ENCODE measurements around the gene PLD4.

Gene PLD4

DNA sequence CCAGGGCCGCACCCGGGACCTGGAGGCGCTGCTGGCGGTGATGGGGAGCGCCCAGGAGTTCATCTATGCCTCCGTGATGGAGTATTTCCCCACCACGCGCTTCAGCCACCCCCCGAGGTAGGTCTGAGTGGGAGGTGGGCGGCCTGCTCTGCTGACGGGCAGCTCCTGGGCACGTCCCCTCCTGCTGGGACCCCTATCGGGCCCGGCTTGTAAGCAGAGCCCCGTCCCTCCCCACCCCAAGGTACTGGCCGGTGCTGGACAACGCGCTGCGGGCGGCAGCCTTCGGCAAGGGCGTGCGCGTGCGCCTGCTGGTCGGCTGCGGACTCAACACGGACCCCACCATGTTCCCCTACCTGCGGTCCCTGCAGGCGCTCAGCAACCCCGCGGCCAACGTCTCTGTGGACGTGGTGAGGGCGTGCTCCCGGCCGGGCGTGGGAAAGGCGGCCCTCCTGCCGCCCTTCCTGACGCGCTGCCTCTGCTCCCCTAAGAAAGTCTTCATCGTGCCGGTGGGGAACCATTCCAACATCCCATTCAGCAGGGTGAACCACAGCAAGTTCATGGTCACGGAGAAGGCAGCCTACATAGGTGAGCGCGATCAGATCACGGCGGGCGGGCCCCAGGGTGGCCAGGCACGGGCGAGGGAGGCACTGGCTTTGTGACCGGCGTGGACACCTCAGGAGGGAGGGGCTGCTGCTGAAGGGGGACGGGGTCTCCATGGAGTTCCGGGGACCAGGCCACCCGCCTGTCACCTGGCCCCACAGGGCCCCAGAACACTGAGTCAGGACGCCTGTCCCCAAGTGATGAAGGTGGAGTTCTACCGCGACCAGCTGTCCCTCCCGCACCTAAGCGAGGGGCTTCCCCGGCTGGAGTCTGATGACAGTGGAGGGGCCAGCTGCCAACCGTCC is 7.3 kb downstream of the PLD4 start:
- TF ChIP-seq, protein P1, sequence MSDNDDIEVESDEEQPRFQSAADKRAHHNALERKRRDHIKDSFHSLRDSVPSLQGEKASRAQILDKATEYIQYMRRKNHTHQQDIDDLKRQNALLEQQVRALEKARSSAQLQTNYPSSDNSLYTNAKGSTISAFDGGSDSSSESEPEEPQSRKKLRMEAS (IDR thresholded peaks at IDR 0.05), result no peak
- no peak for TF ChIP-seq ZBTB7A (IDR thresholded peaks at IDR 0.05; ENCODE audit: low read depth)
- TF ChIP-seq RAD21 (IDR thresholded peaks at IDR 0.05; ENCODE audit: low read depth), result no peak
- TF ChIP-seq TCF12 (IDR thresholded peaks at IDR 0.05; ENCODE audit: low read depth), result no peak
- no peak for TF ChIP-seq TAF1 (IDR thresholded peaks at IDR 0.05; ENCODE audit: low read depth)
- no peak for TF ChIP-seq CREB1 (IDR thresholded peaks at IDR 0.05; ENCODE audit: low read depth)

- peak; percentile 58; the same call in 1 of the 2 replicates for TF ChIP-seq RAD21 (IDR thresholded peaks at IDR 0.05; ENCODE audit: low read depth)
- TF ChIP-seq EP300 (IDR thresholded peaks at IDR 0.05; ENCODE audit: borderline replicate concordance), result peak; percentile 35; the same call in 1 of the 2 replicates
- TF ChIP-seq TCF12 (IDR thresholded peaks at IDR 0.05; ENCODE audit: low read depth), result peak; percentile 48; the same call in 1 of the 2 replicates
- no peak for TF ChIP-seq REST (IDR thresholded peaks at IDR 0.05; ENCODE audit: low read depth)
- no peak for TF ChIP-seq NFIC (IDR thresholded peaks at IDR 0.05)
- TF ChIP-seq CREB1 (IDR thresholded peaks at IDR 0.05; ENCODE audit: low read depth), result no peak
- TF ChIP-seq YY1 (IDR thresholded peaks at IDR 0.05; ENCODE audit: low read depth), result peak; percentile 38; the same call in 1 of the 2 replicates
- TF ChIP-seq EGR1 (IDR thresholded peaks at IDR 0.05), result 0 out of 2 replicates have a peak, but pooled peaks have one; percentile 22
- no peak for TF ChIP-seq FOXM1 (IDR thresholded peaks at IDR 0.05; ENCODE audit: borderline replicate concordance, low read depth)
- TF ChIP-seq TEAD4 (IDR thresholded peaks at IDR 0.05), result peak; percentile 18; the same call in 1 of the 2 replicates
- TF ChIP-seq ZBTB7A (IDR thresholded peaks at IDR 0.05; ENCODE audit: low read depth), result peak; percentile 68
- TF ChIP-seq CEBPB (IDR thresholded peaks at IDR 0.05), result no peak
- TF ChIP-seq TAF1 (IDR thresholded peaks at IDR 0.05; ENCODE audit: low read depth), result no peak
- TF ChIP-seq, protein P1 (IDR thresholded peaks at IDR 0.05), result peak; percentile 57
- TF ChIP-seq, protein P2, sequence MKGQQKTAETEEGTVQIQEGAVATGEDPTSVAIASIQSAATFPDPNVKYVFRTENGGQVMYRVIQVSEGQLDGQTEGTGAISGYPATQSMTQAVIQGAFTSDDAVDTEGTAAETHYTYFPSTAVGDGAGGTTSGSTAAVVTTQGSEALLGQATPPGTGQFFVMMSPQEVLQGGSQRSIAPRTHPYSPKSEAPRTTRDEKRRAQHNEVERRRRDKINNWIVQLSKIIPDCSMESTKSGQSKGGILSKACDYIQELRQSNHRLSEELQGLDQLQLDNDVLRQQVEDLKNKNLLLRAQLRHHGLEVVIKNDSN (IDR thresholded peaks at IDR 0.05), result peak; percentile 47; the same call in 1 of the 2 replicates
Observed at GRCh38 chr14:104932676-104933631, 8.3 kb downstream of the PLD4 start.

GRCh38 chr14:104933746-104934733 is 9.4 kb downstream of the PLD4 start:
- TF ChIP-seq CEBPB (IDR thresholded peaks at IDR 0.05) (no peak), REST (IDR thresholded peaks at IDR 0.05; ENCODE audit: low read depth) (no peak), ZBTB7A (IDR thresholded peaks at IDR 0.05; ENCODE audit: low read depth) (no peak), EGR1 (IDR thresholded peaks at IDR 0.05) (no peak), NFIC (IDR thresholded peaks at IDR 0.05) (no peak), TAF1 (IDR thresholded peaks at IDR 0.05; ENCODE audit: low read depth) (no peak), FOXM1 (IDR thresholded peaks at IDR 0.05; ENCODE audit: borderline replicate concordance, low read depth) (no peak), TEAD4 (IDR thresholded peaks at IDR 0.05) (no peak), EP300 (IDR thresholded peaks at IDR 0.05; ENCODE audit: borderline replicate concordance) (no peak), YY1 (IDR thresholded peaks at IDR 0.05; ENCODE audit: low read depth) (no peak), TCF12 (IDR thresholded peaks at IDR 0.05; ENCODE audit: low read depth) (no peak)
- TF ChIP-seq, protein P1 (IDR thresholded peaks at IDR 0.05), result no peak
- TF ChIP-seq, protein P2 (IDR thresholded peaks at IDR 0.05), result no peak

All from Ishikawa (cell line).